Naive thymus-derived CD4-positive, alpha-beta T cell (primary cell): ENCODE results near the gene METRNL. TPM values are rescaled to one million over a fixed set of nuclear protein-coding genes. Genes with fewer than 3 reads are reported as not detected.

ENCODE experiments used
- ATAC-seq: fragments of 150-1000 bp; cut with Tn5 transposase; 2 replicates; pipeline ENCODE4 v1.10.0; 2021; ENCODE audit warnings: mild to moderate bottlenecking, moderate library complexity
- CTCF ChIA-PET: fragments of 350-600 bp; sonication (Branson Sonifier 250); formaldehyde crosslinking; loops from one replicate; lab custom pipeline; 2021; ENCODE audit warnings: antibody characterized with exemption; lab: Charles Lee
- POLR2A ChIA-PET: fragments of 350-600 bp; sonication (Branson Sonifier 250); formaldehyde crosslinking; loops from one replicate; lab custom pipeline; 2021; ENCODE audit warnings: antibody characterized with exemption, inconsistent platforms; lab: Charles Lee
- DNase-seq, 9 donors: peaks; one replicate each; pipeline versions ENCODE4 v3.0.0 to v3.0.0-alpha.2; 2020 to 2022; ENCODE audit warnings: mixed read lengths in 1 of 9
- H3K27ac ChIP-seq: one replicate; pipeline ENCODE4 v1.7.0; 2013; ENCODE audit warnings: mild to moderate bottlenecking, low read depth, low read length, moderate library complexity
- H3K27me3 ChIP-seq, 2 donors: one replicate each; pipeline ENCODE4 v1.7.0; 2013; ENCODE audit warnings: low read length in 2 of 2, mild to moderate bottlenecking in 2 of 2, moderate library complexity in 2 of 2; ENCODE audit not compliant: control insufficient read depth in 2 of 2, insufficient read depth in 2 of 2
- H3K36me3 ChIP-seq, 3 experiments: 1 replicate in 2 of 3; 2 replicates in 1 of 3; pipeline ENCODE4 v1.7.0; 2013; ENCODE audit warnings: low read length in 3 of 3, mild to moderate bottlenecking in 3 of 3, moderate library complexity in 1 of 3; ENCODE audit not compliant: insufficient read depth in 3 of 3, control insufficient read depth in 2 of 3
- H3K4me1 ChIP-seq, 2 donors: one replicate each; pipeline ENCODE4 v1.7.0; 2013; ENCODE audit warnings: low read length in 2 of 2, mild to moderate bottlenecking in 2 of 2, moderate library complexity in 1 of 2; ENCODE audit not compliant: control insufficient read depth in 2 of 2, insufficient read depth in 2 of 2
- H3K4me3 ChIP-seq: 2 replicates; pipeline ENCODE4 v1.7.0; 2013; ENCODE audit warnings: mild to moderate bottlenecking, low read length
- H3K9me3 ChIP-seq, 3 experiments: 1 replicate in 2 of 3; 2 replicates in 1 of 3; pipeline ENCODE4 v1.7.0; 2013; ENCODE audit warnings: low read length in 3 of 3; ENCODE audit not compliant: control insufficient read depth in 2 of 3
- H3K27ac Mint-ChIP-seq, 9 donors: one replicate each; pipeline ENCODE4 v1.8.0; 2020 to 2022; ENCODE audit warnings: mixed read lengths in 9 of 9, mild to moderate bottlenecking in 8 of 9, moderate library complexity in 5 of 9, inconsistent platforms in 2 of 9
- H3K27me3 Mint-ChIP-seq, 5 donors: one replicate each; pipeline ENCODE4 v1.8.0; 2021 to 2022; ENCODE audit warnings: mixed read lengths in 5 of 5, mild to moderate bottlenecking in 1 of 5
- H3K36me3 Mint-ChIP-seq, 5 donors: one replicate each; pipeline ENCODE4 v1.8.0; 2020 to 2022; ENCODE audit warnings: mixed read lengths in 5 of 5, mild to moderate bottlenecking in 3 of 5, inconsistent platforms in 1 of 5
- H3K4me1 Mint-ChIP-seq, 7 donors: one replicate each; pipeline ENCODE4 v1.8.0; 2020 to 2022; ENCODE audit warnings: mixed read lengths in 7 of 7, mild to moderate bottlenecking in 3 of 7, inconsistent platforms in 1 of 7
- H3K4me3 Mint-ChIP-seq, 10 donors: one replicate each; pipeline ENCODE4 v1.8.0; 2020 to 2022; ENCODE audit warnings: mild to moderate bottlenecking in 10 of 10, mixed read lengths in 10 of 10, moderate library complexity in 6 of 10, inconsistent platforms in 2 of 10
- H3K9me3 Mint-ChIP-seq, 11 donors: one replicate each; pipeline ENCODE4 v1.8.0; 2020 to 2022; ENCODE audit warnings: mixed read lengths in 11 of 11, mild to moderate bottlenecking in 4 of 11, inconsistent platforms in 1 of 11, moderate library complexity in 1 of 11
- intact Hi-C, 2 donors: fragments of 100-400 bp; cut with micrococcal nuclease; formaldehyde crosslinking; loops; one replicate each; pipeline ENCODE4 v1.15.1; 2023
- polyA plus RNA-seq, 2 donors: library from polyadenylated mRNA; unstranded; fragments of 300-500 nt; fragmentation: Illumina TruSeq; gene quantifications; one replicate each; pipeline ENCODE4 v1.2.3, GENCODE V29; 2021
- total RNA-seq, 6 experiments: library from RNA in 5 of 6; stranded (reverse) in 5 of 6; gene quantifications; 1 replicate in 5 of 6; 2 replicates in 1 of 6; pipeline ENCODE4 v1.2.3 and lab custom pipeline; 2021 to 2026

METRNL gene
- total and polyA plus RNA-seq, 7 experiments from 2014 or later: 1.0 to 147 (median 10.3) TPM; not detected in 2

DNA sequence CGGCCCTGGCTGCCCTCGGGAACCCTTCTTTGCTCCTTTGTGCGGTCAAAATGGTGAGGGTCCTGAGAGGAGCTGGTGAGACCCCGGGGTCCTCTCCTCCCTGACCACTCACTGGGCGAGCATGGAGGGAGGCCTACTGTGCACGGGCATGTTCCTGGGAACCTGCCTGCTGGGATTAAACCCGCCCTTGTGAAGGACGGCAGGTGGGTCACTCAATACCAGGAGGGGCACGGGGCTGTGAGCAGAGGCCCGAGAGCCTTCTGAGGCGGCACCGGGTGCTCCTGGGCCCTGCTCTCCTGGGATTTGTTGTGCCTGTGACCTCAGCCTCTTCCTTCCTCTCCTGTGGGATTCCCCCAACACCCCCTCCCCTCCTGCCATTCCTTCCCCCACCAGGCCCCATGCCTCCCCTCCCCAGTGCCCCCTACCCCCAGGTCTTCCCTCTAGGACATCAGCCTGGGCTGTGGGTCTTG lies 19.7 kb downstream of the METRNL start:
- intact Hi-C loops: no loop called here
- CTCF ChIA-PET: no interaction called here
- no peak for ATAC-seq
- no peak overlapping the region for H3K27ac Mint-ChIP-seq
- Histone ChIP-seq H3K4me3 (no peak overlapping the region), H3K9me3 (no peaks in the 10 kb centered on the region), H3K27me3 (peaks cover 0 to 4% of the 10 kb centered on the region in 2 donors), H3K27ac (no peak overlapping the region), H3K4me1 (peaks cover 0 to 7% of the 10 kb centered on the region in 2 donors), H3K36me3 (no peaks in the 10 kb centered on the region)
- no peaks in the 10 kb centered on the region for H3K9me3 Mint-ChIP-seq
- POLR2A ChIA-PET: no interaction called here
- no peak for DNase-seq
- peak overlapping the region in 1 of 10 donors; percentile 46 for H3K4me3 Mint-ChIP-seq
- peaks cover 4 to 22% (median 9%) of the 10 kb centered on the region in 5 donors for H3K27me3 Mint-ChIP-seq
- H3K4me1 Mint-ChIP-seq: peaks cover 0 to 16% (median 4%) of the 10 kb centered on the region in 7 donors
- no peaks in the 10 kb centered on the region for H3K36me3 Mint-ChIP-seq

DNA sequence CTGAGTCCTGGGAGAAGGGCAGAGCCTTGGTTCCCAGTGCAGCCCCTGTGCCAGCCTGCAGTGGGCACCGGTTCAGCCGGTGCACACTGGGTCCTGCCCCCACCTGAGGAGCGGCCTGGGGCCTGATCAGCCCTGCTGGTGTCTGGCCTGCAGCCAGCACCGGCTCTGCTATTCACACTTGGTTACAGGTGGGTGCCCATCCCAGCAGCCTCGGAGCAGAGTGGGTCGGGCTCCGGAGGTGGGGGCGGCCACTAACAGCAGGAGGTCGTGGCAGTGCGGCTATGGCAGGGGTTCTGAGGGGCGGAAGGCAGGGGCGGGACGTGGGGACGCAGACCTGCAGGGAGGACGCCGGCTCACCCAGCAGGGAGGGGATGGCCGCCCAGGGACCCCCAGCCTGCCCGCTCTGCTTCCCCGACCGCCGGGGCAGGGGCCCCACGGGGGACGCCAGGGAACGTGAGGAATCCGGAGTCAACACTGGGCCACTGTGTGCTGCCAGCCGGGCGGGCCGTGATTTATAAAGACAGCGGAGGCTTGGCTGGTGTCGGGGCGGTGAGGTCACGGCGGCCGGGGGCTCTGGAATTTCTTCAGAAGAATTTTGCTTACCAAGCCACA lies 20.3 kb downstream of the METRNL start:
- peaks cover 0 to 4% of the 10 kb centered on the region in 2 donors for H3K27me3 ChIP-seq
- H3K4me3 ChIP-seq: no peak overlapping the region
- Mint-ChIP-seq H3K9me3 (no peaks in the 10 kb centered on the region), H3K27me3 (peaks cover 4 to 22% (median 11%) of the 10 kb centered on the region in 5 donors), H3K36me3 (no peaks in the 10 kb centered on the region), H3K4me3 (peak overlapping the region in 2 of 10 donors; percentile 25 to 46), H3K27ac (no peak overlapping the region), H3K4me1 (peaks cover 0 to 21% (median 4%) of the 10 kb centered on the region in 7 donors)
- H3K36me3 ChIP-seq: no peaks in the 10 kb centered on the region
- DNase-seq: no peak
- CTCF ChIA-PET: no interaction called here
- POLR2A ChIA-PET: no interaction called here
- ATAC-seq: peak; percentile 13
- no peak overlapping the region for H3K27ac ChIP-seq
- intact Hi-C loops: no loop called here
- peaks cover 0 to 7% of the 10 kb centered on the region in 2 donors for H3K4me1 ChIP-seq
- H3K9me3 ChIP-seq: no peaks in the 10 kb centered on the region

DNA sequence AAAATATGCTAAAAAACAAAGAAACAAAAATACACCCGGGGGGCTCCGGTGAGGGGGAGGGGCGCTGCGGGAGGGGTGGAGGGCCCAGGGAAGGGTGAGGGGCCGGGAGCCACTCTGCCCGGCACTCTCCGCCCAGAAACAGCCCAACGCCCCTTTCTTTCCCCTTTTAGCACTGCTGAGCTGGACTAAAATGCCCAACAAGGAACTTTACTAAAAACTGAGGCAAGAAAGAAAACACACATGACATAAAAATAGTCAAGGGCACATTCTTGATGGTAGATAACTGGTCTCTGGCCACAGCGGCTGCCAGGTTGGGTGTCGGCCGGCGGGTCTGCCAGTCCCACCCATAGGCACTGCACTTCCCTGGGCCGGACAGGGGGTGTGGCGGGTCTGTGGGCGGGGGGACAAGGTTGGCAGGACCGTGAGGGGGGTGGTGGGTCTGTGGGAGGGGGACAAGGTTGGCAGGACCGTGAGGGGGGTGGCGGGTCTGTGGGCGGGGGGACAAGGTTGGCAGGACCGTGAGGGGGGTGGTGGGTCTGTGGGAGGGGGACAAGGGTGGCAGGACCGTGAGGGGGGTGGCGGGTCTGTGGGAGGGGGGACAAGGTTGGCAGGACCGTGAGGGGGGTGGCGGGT lies 20.9 kb downstream of the METRNL start:
- no peaks in the 10 kb centered on the region for H3K9me3 ChIP-seq
- POLR2A ChIA-PET: no interaction called here
- Mint-ChIP-seq H3K9me3 (no peaks in the 10 kb centered on the region), H3K27me3 (peaks cover 4 to 22% (median 11%) of the 10 kb centered on the region in 5 donors), H3K27ac (no peak overlapping the region), H3K4me3 (peak overlapping the region in 2 of 10 donors; percentile 25 to 46), H3K36me3 (no peaks in the 10 kb centered on the region), H3K4me1 (peaks cover 0 to 21% (median 4%) of the 10 kb centered on the region in 7 donors)
- no peak for ATAC-seq
- intact Hi-C loops: no loop called here
- peaks cover 0 to 4% of the 10 kb centered on the region in 2 donors for H3K27me3 ChIP-seq
- no peak overlapping the region for H3K27ac ChIP-seq
- H3K4me1 ChIP-seq: peaks cover 0 to 7% of the 10 kb centered on the region in 2 donors
- H3K36me3 ChIP-seq: no peaks in the 10 kb centered on the region
- CTCF ChIA-PET: no interaction called here
- no peak overlapping the region for H3K4me3 ChIP-seq
- no peak for DNase-seq

DNA sequence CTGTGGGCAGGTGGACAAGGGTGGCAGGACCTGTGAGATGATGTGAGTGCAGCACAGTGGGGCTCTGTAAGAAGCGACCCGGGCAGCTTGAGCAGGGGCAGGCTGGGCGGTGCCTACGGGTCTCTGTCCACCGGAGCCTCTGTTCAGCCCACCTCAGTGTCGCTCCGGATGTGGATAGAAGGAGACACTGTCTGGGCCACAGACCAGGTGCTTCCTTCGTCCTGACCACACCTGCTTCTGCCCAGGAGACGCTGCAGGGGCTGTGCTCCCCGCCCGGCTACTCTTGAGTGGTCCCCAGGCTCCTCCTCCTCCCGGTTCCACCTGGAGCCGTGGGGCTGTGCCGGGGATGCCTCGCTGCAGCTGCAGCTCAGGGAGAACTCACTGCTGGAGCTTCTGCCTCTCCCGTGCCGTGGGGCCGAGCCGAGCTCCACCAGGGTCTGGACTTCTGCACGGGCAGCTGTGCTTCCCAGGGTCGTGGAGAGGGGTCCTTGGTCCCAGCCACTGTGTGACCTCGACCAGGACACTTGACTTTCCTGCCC lies 21.5 kb downstream of the METRNL start:
- Mint-ChIP-seq H3K9me3 (no peaks in the 10 kb centered on the region), H3K4me1 (peaks cover 0 to 21% (median 2%) of the 10 kb centered on the region in 7 donors), H3K4me3 (peak overlapping the region in 1 of 10 donors; percentile 60), H3K27ac (no peak overlapping the region), H3K36me3 (no peaks in the 10 kb centered on the region), H3K27me3 (peaks cover 4 to 22% (median 11%) of the 10 kb centered on the region in 5 donors)
- no peak for ATAC-seq
- POLR2A ChIA-PET: no interaction called here
- intact Hi-C loops: no loop called here
- Histone ChIP-seq H3K4me1 (peaks cover 0 to 7% of the 10 kb centered on the region in 2 donors), H3K4me3 (no peak overlapping the region), H3K36me3 (no peaks in the 10 kb centered on the region), H3K27ac (no peak overlapping the region), H3K9me3 (no peaks in the 10 kb centered on the region), H3K27me3 (peaks cover 0 to 4% of the 10 kb centered on the region in 2 donors)
- CTCF ChIA-PET: no interaction called here
- DNase-seq: no peak

DNA sequence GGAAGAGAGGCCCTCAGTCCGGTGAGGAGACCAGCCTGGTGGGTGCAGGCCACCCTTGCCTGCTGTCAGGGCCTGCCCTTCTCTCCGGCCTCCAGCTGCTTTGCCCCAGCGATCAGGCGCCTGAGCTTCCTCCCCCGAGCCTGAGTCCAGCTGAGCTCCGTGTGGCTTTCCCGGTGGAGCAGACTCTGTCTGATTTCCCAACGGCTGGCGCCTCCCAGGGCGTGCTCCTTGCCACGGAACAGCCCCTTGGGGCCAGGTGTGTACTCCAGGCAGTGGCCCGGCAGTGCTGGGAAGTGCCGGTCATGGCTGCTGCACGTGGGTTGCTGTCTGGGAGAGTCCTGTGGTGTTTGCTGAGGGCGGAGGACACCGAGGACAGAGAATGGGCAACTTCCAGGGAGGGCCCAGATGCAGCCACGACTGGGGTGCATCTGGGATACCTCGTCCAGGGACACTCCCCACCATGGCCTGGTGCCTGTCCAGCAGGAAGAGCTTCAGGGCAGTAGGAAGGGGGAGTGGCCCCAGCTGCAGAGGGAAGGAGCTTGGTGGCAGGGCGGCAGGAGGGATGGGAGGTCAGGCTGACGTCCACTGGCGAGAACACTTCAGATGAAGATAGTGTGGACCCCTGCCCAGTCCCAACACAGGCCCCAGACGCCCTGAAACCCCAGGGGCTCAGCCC lies 22.5 kb downstream of the METRNL start:
- no peak for DNase-seq
- peaks cover 0 to 4% of the 10 kb centered on the region in 2 donors for H3K27me3 ChIP-seq
- H3K36me3 ChIP-seq: no peaks in the 10 kb centered on the region
- Mint-ChIP-seq H3K27me3 (peaks cover 4 to 22% (median 11%) of the 10 kb centered on the region in 5 donors), H3K4me1 (peaks cover 0 to 21% (median 2%) of the 10 kb centered on the region in 7 donors), H3K9me3 (no peaks in the 10 kb centered on the region), H3K36me3 (no peaks in the 10 kb centered on the region), H3K4me3 (no peak overlapping the region), H3K27ac (no peak overlapping the region)
- H3K9me3 ChIP-seq: no peaks in the 10 kb centered on the region
- no peak overlapping the region for H3K27ac ChIP-seq
- peaks cover 0 to 7% of the 10 kb centered on the region in 2 donors for H3K4me1 ChIP-seq
- peak; percentile 4 for ATAC-seq
- H3K4me3 ChIP-seq: no peak overlapping the region
- intact Hi-C loops: no loop called here
- ChIA-PET CTCF (no interaction called here), POLR2A (no interaction called here)

DNA sequence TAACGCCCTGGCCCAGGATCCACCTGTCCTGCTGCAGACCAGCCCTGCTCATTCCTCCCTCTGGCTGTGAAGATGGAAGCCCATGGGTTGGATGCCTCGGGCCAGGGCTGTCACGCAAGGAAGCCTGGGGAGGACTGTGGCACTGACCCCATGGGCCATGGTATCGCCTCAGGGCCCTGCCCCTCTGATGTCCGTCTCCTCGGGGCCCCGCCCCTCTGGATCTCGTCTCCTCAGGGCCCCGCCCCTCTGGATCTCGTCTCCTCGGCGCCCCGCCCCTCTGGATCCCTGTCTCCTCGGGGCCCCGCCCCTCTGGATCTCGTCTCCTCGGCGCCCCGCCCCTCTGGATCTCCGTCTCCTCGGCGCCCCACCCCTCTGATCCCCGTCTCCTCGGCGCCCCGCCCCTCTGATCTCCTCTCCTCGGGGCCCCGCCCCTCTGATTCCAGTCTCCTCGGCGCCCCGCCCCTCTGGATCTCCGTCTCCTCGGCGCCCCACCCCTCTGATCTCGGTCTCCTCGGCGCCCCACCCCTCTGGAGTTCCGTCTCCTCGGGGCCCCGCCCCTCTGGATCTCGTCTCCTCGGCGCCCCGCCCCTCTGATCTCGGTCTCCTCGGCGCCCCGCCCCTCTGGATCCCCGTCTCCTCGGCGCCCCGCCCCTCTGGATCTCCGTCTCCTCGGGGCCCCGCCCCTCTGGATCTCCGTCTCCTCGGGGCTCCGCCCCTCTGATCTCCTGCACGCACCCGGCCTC lies 24.0 kb downstream of the METRNL start:
- Mint-ChIP-seq H3K4me1 (peaks cover 0 to 21% (median 2%) of the 10 kb centered on the region in 7 donors), H3K27me3 (peaks cover 4 to 22% (median 15%) of the 10 kb centered on the region in 5 donors), H3K27ac (no peak overlapping the region), H3K4me3 (peak overlapping the region in 3 of 10 donors; percentile 47 to 62 (median 55)), H3K36me3 (no peaks in the 10 kb centered on the region), H3K9me3 (no peaks in the 10 kb centered on the region)
- ChIA-PET POLR2A (no interaction called here), CTCF (no interaction called here)
- H3K4me1 ChIP-seq: peaks cover 0 to 7% of the 10 kb centered on the region in 2 donors
- intact Hi-C loops: no loop called here
- H3K9me3 ChIP-seq: no peaks in the 10 kb centered on the region
- peaks cover 0 to 4% of the 10 kb centered on the region in 2 donors for H3K27me3 ChIP-seq
- DNase-seq (no peak), ATAC-seq (no peak)
- H3K36me3 ChIP-seq: no peaks in the 10 kb centered on the region
- no peak overlapping the region for H3K27ac ChIP-seq
- H3K4me3 ChIP-seq: no peak overlapping the region
